IPS-18c (cell line): Measurements from ENCODE around the gene RENBP.

Experiments
- H3K4me3 ChIP-seq: 2 replicates; pipeline ENCODE4 v1.7.0; 2013; ENCODE audit warnings: low read depth, mild to moderate bottlenecking, low read length, moderate library complexity; ENCODE audit not compliant: insufficient read depth
- H3K9me3 ChIP-seq: one replicate; pipeline ENCODE4 v1.6.1; 2013; ENCODE audit warnings: mild to moderate bottlenecking, low read length, moderate library complexity; ENCODE audit not compliant: control insufficient read depth, insufficient read depth

The RENBP gene

GRCh38 chrX:153913211-153913610, 31.2 kb downstream of the RENBP start:
- Histone ChIP-seq H3K4me3 (no peak overlapping the region; the same call in 1 of the 2 replicates), H3K9me3 (peaks cover 15% of the 10 kb centered on the region)

GRCh38 chrX:153911798-153912197, 32.6 kb downstream of the RENBP start:
- H3K4me3 ChIP-seq = no peak overlapping the region
- peaks cover 15% of the 10 kb centered on the region for H3K9me3 ChIP-seq

GRCh38 chrX:153910446-153910845, 34.0 kb downstream of the RENBP start:
- no peak overlapping the region for H3K4me3 ChIP-seq

GRCh38 chrX:153909980-153910360, 34.5 kb downstream of the RENBP start:
- Histone ChIP-seq H3K4me3 (no peak overlapping the region), H3K9me3 (peaks cover 18% of the 10 kb centered on the region)

More at GRCh38 chrX:153910446-153910845, 34.0 kb downstream of the RENBP start:
- H3K9me3 ChIP-seq = peaks cover 18% of the 10 kb centered on the region

- Histone ChIP-seq H3K9me3 (peaks cover 18% of the 10 kb centered on the region), H3K4me3 (no peak overlapping the region)
Measured at GRCh38 chrX:153909024-153909979, 35.1 kb downstream of the RENBP start.

- Histone ChIP-seq H3K4me3 (no peak overlapping the region), H3K9me3 (peaks cover 19% of the 10 kb centered on the region)
Measured at GRCh38 chrX:153908219-153908860, 36.1 kb downstream of the RENBP start.

GRCh38 chrX:153907456-153907855, 37.0 kb downstream of the RENBP start:
- Histone ChIP-seq H3K4me3 (no peak overlapping the region), H3K9me3 (peaks cover 19% of the 10 kb centered on the region)

- no peak overlapping the region for H3K4me3 ChIP-seq
- peaks cover 23% of the 10 kb centered on the region for H3K9me3 ChIP-seq
Measured at GRCh38 chrX:153906126-153906917, 38.1 kb downstream of the RENBP start.

- peaks cover 24% of the 10 kb centered on the region for H3K9me3 ChIP-seq
Measured at GRCh38 chrX:153905481-153906095, 38.9 kb downstream of the RENBP start.

GRCh38 chrX:153903991-153904957, 40.2 kb downstream of the RENBP start, which contains the start of gene AVPR2:
TSS of gene AVPR2 (plus strand) at chrX:153904673. CDS start at chrX:153905146, 473 bp downstream.
- no peak within 1 kb of the TSS for H3K4me3 ChIP-seq
- peaks cover 19% of the 10 kb centered on the region for H3K9me3 ChIP-seq

More at GRCh38 chrX:153905481-153906095, 38.9 kb downstream of the RENBP start:
- no peak overlapping the region for H3K4me3 ChIP-seq

GRCh38 chrX:153903238-153903980, 41.0 kb downstream of the RENBP start:
- peaks cover 21% of the 10 kb centered on the region for H3K9me3 ChIP-seq
- H3K4me3 ChIP-seq = no peak overlapping the region

GRCh38 chrX:153902385-153902784, 42.1 kb downstream of the RENBP start:
- H3K4me3 ChIP-seq = no peak overlapping the region
- H3K9me3 ChIP-seq = peaks cover 18% of the 10 kb centered on the region

GRCh38 chrX:153901753-153902140, 42.7 kb downstream of the RENBP start:
- no peak overlapping the region for H3K4me3 ChIP-seq
- H3K9me3 ChIP-seq = peaks cover 15% of the 10 kb centered on the region

- H3K4me3 ChIP-seq = no peak overlapping the region
- peaks cover 12% of the 10 kb centered on the region for H3K9me3 ChIP-seq
Measured at GRCh38 chrX:153900831-153901752, 43.4 kb downstream of the RENBP start.
